Measurements from ENCODE around the gene ADGRG3. TPM values are rescaled to one million over a fixed set of nuclear protein-coding genes. Genes with fewer than 3 reads are reported as not detected.

Gene ADGRG3
- total RNA-seq, 1 donor from 2014 or later, result not detected

DNA sequence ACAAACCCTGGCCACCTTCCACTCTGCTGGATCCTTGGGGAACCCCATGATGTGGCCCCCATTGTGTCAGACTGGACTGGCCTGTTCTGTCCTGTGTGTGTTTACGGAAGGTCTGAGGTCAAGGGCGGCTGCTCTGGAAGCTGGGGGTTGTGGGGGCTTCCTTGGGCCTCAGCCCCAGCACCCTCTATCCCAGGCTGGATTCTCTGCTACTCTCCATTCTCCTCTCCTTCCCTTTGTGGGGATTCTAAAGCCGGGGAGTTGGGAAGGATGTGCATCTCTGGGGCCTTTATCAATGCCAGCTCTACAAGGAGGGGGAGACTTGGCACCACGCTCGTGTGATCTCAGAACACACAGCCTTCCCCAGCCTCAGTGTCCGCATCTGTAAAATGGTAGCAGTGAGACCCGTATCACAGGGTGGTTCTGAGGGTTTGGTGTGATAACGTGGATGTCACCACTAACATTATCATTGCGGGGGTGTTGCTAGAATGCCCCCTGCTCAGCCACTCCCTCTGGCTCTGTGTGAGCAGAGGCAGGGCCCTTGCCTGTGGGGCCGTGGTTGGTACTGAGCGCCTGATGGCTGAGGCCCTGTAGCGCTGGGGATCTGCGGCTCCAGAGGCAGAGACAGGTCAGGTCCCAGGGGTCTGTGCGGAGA is 21.6 kb upstream of the ADGRG3 start:
- TF ChIP-seq, protein P1, sequence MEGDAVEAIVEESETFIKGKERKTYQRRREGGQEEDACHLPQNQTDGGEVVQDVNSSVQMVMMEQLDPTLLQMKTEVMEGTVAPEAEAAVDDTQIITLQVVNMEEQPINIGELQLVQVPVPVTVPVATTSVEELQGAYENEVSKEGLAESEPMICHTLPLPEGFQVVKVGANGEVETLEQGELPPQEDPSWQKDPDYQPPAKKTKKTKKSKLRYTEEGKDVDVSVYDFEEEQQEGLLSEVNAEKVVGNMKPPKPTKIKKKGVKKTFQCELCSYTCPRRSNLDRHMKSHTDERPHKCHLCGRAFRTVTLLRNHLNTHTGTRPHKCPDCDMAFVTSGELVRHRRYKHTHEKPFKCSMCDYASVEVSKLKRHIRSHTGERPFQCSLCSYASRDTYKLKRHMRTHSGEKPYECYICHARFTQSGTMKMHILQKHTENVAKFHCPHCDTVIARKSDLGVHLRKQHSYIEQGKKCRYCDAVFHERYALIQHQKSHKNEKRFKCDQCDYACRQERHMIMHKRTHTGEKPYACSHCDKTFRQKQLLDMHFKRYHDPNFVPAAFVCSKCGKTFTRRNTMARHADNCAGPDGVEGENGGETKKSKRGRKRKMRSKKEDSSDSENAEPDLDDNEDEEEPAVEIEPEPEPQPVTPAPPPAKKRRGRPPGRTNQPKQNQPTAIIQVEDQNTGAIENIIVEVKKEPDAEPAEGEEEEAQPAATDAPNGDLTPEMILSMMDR (IDR thresholded peaks at IDR 0.05), result no peak
- no peak for TF ChIP-seq EZH2 (IDR thresholded peaks at IDR 0.05)
- no peak for TF ChIP-seq EZH2phosphoT487 (IDR thresholded peaks at IDR 0.05)
- Histone ChIP-seq H3K4me1 (no peaks in the 10 kb centered on the region), H3K4me3 (no peak overlapping the region), H3K36me3 (no peaks in the 10 kb centered on the region), H3K79me2 (ENCODE audit: low read depth) (no peaks in the 10 kb centered on the region), H3F3A (ENCODE audit: low read depth) (peaks cover 9% of the 10 kb centered on the region), H3K4me2 (no peak overlapping the region), H3K27ac (no peak overlapping the region), H3K9ac (no peak overlapping the region), H2AFZ (replicated peaks) (no peak overlapping the region), H4K20me1 (ENCODE audit: low read depth) (no peaks in the 10 kb centered on the region), H3K9me3 (ENCODE audit: low read depth) (no peaks in the 10 kb centered on the region), H3K27me3 (no peaks in the 10 kb centered on the region)
- Mint-ChIP-seq H3K4me3 (no peak overlapping the region), H3K27me3 (ENCODE audit: insufficient read depth, low read depth) (peaks cover 5% of the 10 kb centered on the region), H3K27ac (no peak overlapping the region), H3K9me3 (no peaks in the 10 kb centered on the region), H3K36me3 (peaks cover 3% of the 10 kb centered on the region), H3K4me1 (peaks cover 19% of the 10 kb centered on the region)
- DNase-seq (ENCODE audit: low spot score), result no peak

DNA sequence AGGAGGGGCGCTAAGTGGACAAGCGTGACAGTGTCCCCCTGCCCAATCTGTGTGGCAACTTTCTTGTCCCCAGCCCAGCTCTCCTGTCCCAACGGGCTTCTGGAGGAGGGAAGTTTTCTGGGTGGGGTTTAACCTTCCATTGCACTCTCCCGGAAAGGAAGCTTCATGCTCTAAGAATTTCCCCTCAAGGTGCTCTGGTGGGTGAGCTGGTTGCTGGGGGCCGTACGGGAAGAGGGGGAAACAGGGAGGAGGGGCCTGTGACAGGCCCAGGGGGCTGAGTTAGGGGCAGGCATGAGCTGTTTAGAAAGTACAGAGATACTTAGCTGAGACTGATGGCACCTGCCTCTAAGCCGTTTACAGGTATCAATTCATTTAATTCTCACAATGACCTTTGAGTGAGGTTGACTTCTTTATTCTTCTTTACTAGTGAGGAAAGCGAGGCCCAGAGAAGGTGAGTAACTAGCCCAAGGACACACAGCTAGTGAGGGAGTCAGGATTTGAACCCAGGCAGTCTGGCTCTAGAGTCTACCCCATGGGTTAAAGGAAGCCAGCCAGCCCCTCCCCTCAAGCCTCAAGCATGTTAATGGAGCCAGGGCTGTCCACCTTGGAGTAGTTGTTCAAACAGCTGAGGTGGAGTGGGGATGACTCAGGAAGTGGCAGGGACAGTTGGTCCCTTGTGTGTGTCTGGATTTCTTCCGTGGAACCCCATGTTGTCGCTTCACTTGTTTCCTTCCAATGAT is 20.8 kb upstream of the ADGRG3 start:
- peaks cover 6% of the 10 kb centered on the region for H3K36me3 Mint-ChIP-seq
- Histone ChIP-seq H3K9ac (no peak overlapping the region), H3K4me1 (no peaks in the 10 kb centered on the region), H3K27me3 (no peaks in the 10 kb centered on the region), H3K79me2 (ENCODE audit: low read depth) (no peaks in the 10 kb centered on the region), H3K9me3 (ENCODE audit: low read depth) (no peaks in the 10 kb centered on the region), H3F3A (ENCODE audit: low read depth) (peaks cover 9% of the 10 kb centered on the region), H3K4me3 (no peak overlapping the region), H3K4me2 (no peak overlapping the region), H3K27ac (no peak overlapping the region), H3K36me3 (no peaks in the 10 kb centered on the region), H2AFZ (replicated peaks) (no peak overlapping the region), H4K20me1 (ENCODE audit: low read depth) (no peaks in the 10 kb centered on the region)
- peaks cover 5% of the 10 kb centered on the region for H3K27me3 Mint-ChIP-seq (ENCODE audit: insufficient read depth, low read depth)
- no peak overlapping the region for H3K27ac Mint-ChIP-seq
- TF ChIP-seq EZH2phosphoT487 (IDR thresholded peaks at IDR 0.05), result no peak
- TF ChIP-seq, protein P1 (IDR thresholded peaks at IDR 0.05), result no peak
- TF ChIP-seq EZH2 (IDR thresholded peaks at IDR 0.05), result no peak
- DNase-seq (ENCODE audit: low spot score), result no peak
- peaks cover 21% of the 10 kb centered on the region for H3K4me1 Mint-ChIP-seq
- no peaks in the 10 kb centered on the region for H3K9me3 Mint-ChIP-seq
- H3K4me3 Mint-ChIP-seq, result no peak overlapping the region

- Mint-ChIP-seq H3K4me3 (no peak overlapping the region), H3K27ac (no peak overlapping the region), H3K4me1 (peaks cover 17% of the 10 kb centered on the region), H3K27me3 (ENCODE audit: insufficient read depth, low read depth) (peaks cover 5% of the 10 kb centered on the region), H3K9me3 (no peaks in the 10 kb centered on the region), H3K36me3 (peaks cover 6% of the 10 kb centered on the region)
- Histone ChIP-seq H3K9me3 (ENCODE audit: low read depth) (no peaks in the 10 kb centered on the region), H2AFZ (replicated peaks) (no peak overlapping the region), H3F3A (ENCODE audit: low read depth) (peaks cover 9% of the 10 kb centered on the region), H3K9ac (no peak overlapping the region), H4K20me1 (ENCODE audit: low read depth) (no peaks in the 10 kb centered on the region), H3K79me2 (ENCODE audit: low read depth) (no peaks in the 10 kb centered on the region), H3K4me2 (no peak overlapping the region), H3K36me3 (no peaks in the 10 kb centered on the region), H3K4me3 (no peak overlapping the region), H3K27ac (no peak overlapping the region), H3K27me3 (no peaks in the 10 kb centered on the region), H3K4me1 (peaks cover 4% of the 10 kb centered on the region)
- TF ChIP-seq, protein P1 (IDR thresholded peaks at IDR 0.05), result no peak
- TF ChIP-seq EZH2 (IDR thresholded peaks at IDR 0.05), result no peak
- no peak for TF ChIP-seq EZH2phosphoT487 (IDR thresholded peaks at IDR 0.05)
- no peak for DNase-seq (ENCODE audit: low spot score)
Observed at GRCh38 chr16:57648125-57648524, 20.0 kb upstream of the ADGRG3 start.
